SW 1271 (cell line): Measurements from ENCODE around the gene MOGAT2.

Experiments used
- DNase-seq, 2 experiments: peaks; one replicate each; lab custom pipeline; 2025; lab: John Stamatoyannopoulos, UW

MOGAT2 gene

GRCh38 chr11:75759832-75760231 lies 42.2 kb downstream of the MOGAT2 start:
- no peak for DNase-seq

- DNase-seq = no peak
Observed at GRCh38 chr11:75760243-75760642, 42.6 kb downstream of the MOGAT2 start.

- no peak for DNase-seq
Observed at GRCh38 chr11:75760710-75761493, 43.3 kb downstream of the MOGAT2 start.

GRCh38 chr11:75762158-75762557 lies 44.5 kb downstream of the MOGAT2 start:
- no peak for DNase-seq

DNA sequence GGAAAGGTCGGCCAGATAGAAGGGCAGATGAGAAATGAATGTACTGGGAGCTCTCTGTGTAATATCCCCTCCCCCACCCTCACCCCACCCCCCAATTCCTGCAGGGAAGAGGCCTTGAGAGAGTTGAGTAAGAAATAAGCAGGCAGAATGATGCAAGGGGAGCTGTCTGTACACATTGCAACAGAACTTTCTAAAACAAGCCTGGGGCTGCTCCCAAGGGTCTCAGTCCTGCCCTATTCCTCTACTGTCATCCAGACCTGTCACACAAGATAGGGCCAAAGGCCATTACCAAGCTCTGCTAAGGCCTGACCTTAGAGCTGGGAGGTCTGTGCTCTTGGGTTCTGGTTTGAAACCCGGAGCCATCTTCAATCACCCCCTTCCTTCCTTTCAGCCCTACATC lies 45.2 kb downstream of the MOGAT2 start:
- DNase-seq = no peak

- no peak for DNase-seq
Observed at GRCh38 chr11:75763846-75764245, 46.2 kb downstream of the MOGAT2 start.

DNA sequence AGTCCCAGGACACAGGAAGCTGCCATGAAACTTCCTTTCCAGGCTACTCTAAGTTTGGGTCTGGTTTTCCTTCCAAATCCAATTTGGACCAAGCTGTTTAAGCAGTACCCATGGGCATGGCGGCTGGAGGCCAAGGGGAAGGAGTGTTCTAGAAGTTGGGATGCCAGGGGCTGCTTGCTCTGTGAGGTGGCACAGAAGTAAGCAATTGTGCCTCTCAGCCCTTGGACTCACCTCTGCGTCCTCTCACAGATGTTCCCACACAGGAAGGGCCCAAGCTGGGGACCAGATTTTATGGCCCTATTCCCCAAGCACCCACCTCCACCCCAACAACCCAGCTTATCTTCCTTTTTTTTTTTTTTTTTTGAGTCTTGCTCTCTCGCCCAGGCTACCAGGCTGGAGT lies 47.5 kb downstream of the MOGAT2 start:
- DNase-seq = no peak

- no peak for DNase-seq
Observed at GRCh38 chr11:75766443-75767227, 49.0 kb downstream of the MOGAT2 start.

DNA sequence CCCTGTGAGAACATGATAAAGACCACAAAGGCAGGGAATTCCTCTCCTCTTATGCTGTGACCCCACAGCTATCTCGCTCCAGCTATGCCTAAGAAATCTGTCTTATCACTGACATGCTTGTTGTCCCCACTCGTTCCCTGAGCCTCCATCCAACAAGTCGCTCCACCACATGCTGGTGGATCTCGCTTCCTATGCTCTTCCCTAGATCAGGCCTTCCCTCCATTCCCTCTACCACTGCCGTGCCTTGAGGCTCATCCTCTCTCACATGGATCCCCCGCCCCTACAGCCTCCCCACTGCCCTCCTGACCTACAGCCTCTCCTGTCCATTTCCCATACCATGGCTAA lies 49.6 kb downstream of the MOGAT2 start:
- no peak for DNase-seq

DNA sequence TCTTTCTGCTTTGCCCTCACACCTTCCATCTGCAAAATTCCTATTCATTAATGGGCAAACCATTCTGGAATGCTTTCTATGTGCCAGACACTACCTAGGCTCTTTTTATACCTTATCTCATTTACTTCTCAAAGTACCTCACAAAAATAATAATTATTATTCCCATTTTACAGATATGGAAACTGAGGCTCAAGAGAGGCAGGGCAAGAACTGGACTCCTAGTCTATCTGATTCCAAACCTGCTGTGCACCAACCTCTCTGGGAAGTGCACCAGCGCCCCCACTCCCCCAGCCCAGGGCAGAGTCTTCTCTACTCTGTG lies 50.1 kb downstream of the MOGAT2 start:
- no peak for DNase-seq

DNA sequence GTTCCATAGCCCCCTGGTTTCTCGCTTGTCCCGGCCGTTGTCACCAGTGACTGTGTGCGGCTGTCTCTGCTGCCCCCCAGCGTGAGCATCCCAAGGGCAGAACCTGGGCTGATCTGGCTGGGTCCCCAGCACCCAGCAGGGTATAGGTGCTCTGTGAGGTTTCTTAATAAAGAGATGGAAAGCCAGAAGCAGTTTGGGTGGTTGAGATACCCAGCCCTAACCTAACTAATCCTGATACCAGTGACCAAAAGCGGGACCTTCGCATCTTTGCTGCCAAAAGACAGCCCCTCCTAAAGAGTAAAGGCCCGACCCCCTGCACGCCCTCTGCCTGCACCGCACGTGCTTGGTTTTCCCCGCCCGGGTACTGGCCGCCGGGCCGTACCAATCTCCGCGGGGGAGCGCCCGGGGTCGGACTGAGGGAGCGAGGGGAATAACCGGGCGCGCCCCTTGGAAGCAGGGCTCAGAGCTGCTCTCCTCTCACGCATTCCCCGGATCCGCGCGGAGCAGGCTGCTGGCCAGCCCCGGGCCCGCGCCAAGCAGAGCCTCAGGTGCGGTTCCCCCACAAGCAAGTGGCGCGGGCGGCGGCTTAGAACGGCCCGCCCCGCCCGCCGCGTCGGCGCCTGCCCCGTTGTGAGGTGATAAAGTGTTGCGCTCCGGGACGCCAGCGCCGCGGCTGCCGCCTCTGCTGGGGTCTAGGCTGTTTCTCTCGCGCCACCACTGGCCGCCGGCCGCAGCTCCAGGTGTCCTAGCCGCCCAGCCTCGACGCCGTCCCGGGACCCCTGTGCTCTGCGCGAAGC lies 50.7 kb downstream of the MOGAT2 start, which contains the start of gene DGAT2:
TSS of gene DGAT2 (plus strand) at position 667 of the 797 bp plus-strand sequence. CDS start 214 bp downstream, outside the sequence.
- DNase-seq = peak; percentile 35 to 82

- DNase-seq = no peak
Observed at GRCh38 chr11:75768909-75769771, 51.5 kb downstream of the MOGAT2 start.

- DNase-seq = no peak
Observed at GRCh38 chr11:75770102-75770501, 52.5 kb downstream of the MOGAT2 start.

GRCh38 chr11:75771646-75772410 lies 54.2 kb downstream of the MOGAT2 start:
- no peak for DNase-seq

GRCh38 chr11:75773595-75774353 lies 56.1 kb downstream of the MOGAT2 start:
- DNase-seq = no peak

- DNase-seq = no peak
Observed at GRCh38 chr11:75775056-75775455, 57.4 kb downstream of the MOGAT2 start.

- no peak for DNase-seq
Observed at GRCh38 chr11:75776546-75776945, 58.9 kb downstream of the MOGAT2 start.

DNA sequence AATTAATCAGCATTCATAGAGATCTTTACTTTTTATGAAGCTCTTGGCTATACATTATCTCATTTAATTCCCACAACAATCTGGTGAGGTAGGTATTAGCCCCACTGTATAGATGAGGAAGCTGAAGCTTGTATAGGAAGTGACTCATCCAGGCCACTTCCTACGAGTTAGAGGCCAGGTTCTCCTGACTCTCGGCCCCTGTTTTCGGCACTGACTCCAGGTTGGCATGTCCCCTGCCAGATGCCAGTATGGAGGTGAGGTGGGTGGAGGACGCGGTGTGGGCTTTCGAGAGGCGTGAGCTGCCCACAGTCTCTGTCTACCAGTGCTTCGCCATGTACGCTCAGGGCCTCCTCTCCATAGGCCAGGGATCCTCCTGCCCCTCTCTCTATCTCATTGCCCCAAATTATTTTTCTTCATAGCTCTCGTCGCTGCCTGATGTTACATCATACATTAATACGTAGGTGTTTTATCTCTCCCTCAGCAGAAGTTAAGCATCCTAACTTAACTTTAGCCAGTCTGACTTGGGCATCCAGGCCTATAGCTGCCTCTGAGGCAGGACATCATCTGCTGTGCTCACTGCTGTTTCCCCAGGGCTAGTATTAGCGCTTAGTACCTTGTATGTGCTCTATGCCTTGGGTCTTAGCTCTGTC lies 59.9 kb downstream of the MOGAT2 start:
- no peak for DNase-seq

GRCh38 chr11:75778962-75779361 lies 61.3 kb downstream of the MOGAT2 start:
- no peak for DNase-seq

DNA sequence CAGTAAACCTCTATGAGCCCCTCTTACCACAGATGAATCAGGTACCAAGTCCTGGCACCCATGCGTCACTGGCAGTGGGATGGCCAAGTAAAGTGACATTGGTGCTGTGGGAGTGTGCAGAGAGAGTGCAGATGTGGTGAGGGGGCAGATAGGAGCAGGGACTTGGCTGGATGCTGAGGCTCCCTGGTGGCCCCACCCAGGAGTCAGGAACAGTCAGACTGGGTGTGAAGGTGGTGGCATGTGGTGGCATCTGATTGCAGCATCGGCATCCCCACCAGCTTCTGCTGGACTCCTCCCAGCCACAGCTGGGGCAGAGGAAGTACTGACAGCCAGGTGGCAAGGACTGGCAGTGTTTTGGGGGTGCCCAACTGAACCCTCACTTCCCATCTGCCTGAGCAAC lies 62.3 kb downstream of the MOGAT2 start:
- no peak for DNase-seq
